ENCODE data around the gene SLC49A3. TPM values are rescaled to one million over a fixed set of nuclear protein-coding genes. Genes with fewer than 3 reads are reported as not detected.
A peak's percentile ranks its signal among the peaks of the same experiment; 100 is the strongest.

SLC49A3 gene
- total and polyA plus RNA-seq, 2 of the 4 experiments (the other 2 are of a cell fraction) = under 0.01 to 0.32 TPM

DNA sequence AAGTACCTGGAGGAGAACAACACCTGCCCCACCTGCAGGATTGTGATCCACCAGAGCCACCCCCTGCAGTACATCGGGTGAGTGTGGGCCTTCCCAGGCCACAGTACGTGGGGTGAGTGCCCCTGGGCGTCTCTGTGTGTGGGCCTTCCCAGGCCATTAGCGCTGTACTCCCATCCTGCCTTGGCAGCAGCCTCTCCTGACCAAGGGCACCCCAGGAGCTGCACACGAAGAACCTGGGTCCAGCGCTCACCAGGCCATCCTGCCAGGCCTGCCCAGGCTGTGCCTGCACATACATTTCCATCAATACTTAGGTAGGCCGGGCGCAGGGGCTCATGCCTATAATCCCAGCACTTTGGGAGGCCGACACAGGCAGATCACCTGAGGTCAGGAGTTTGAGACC is 46.0 kb upstream of the SLC49A3 start:
- Histone ChIP-seq H2BK120ac (ENCODE audit: low read depth, low read length) (no peak overlapping the region), H2AK5ac (ENCODE audit: low read depth, low read length) (no peak overlapping the region), H4K8ac (ENCODE audit: low read depth in 2 of 2, low read length in 2 of 2) (no peak overlapping the region), H3K9ac (ENCODE audit: low read depth, low read length) (no peak overlapping the region), H2BK5ac (ENCODE audit: low read depth, low read length, poor library complexity, severe bottlenecking) (no peak overlapping the region), H3K79me1 (ENCODE audit: low read depth in 1 of 2, low read length in 2 of 2) (peaks cover 17 to 26% of the 10 kb centered on the region in 2 experiments), H4K5ac (ENCODE audit: low read depth, low read length) (no peak overlapping the region), H4K20me1 (ENCODE audit: insufficient read depth, low read length) (peaks cover 16% of the 10 kb centered on the region; the same call in 1 of the 2 replicates), H3K9me3 (ENCODE audit: control insufficient read depth, insufficient read depth, low read length) (no peaks in the 10 kb centered on the region), H3K4me2 (ENCODE audit: low read depth, low read length) (no peak overlapping the region), H3K27me3 (ENCODE audit: control insufficient read depth, insufficient read depth, low read length) (no peaks in the 10 kb centered on the region), H3K4me1 (ENCODE audit: control insufficient read depth, insufficient read depth, low read length) (no peaks in the 10 kb centered on the region; the same call in 1 of the 2 replicates), H3K4me3 (ENCODE audit: insufficient read depth, low read depth, low read length) (no peak overlapping the region), H3K27ac (ENCODE audit: insufficient read depth, low read length) (no peak overlapping the region), H3K23ac (ENCODE audit: low read depth, low read length) (no peak overlapping the region), H3K36me3 (ENCODE audit: control insufficient read depth, insufficient read depth, low read length) (peaks cover 68% of the 10 kb centered on the region), H2AFZ (replicated peaks; ENCODE audit: low read length, poor library complexity) (no peak overlapping the region), H3K18ac (ENCODE audit: low read depth, low read length) (no peak overlapping the region), H3K4ac (ENCODE audit: low read depth, low read length) (no peak overlapping the region), H2BK15ac (ENCODE audit: low read depth, low read length) (no peak overlapping the region), H4K91ac (ENCODE audit: insufficient read depth, low read depth, low read length) (no peak overlapping the region), H3K9me1 (ENCODE audit: insufficient read depth, low read length) (peaks cover 3% of the 10 kb centered on the region; the same call in 1 of the 2 replicates), H3K56ac (ENCODE audit: extremely low read depth, insufficient read depth, low read length) (no peak overlapping the region), H3K14ac (replicated peaks; ENCODE audit: low read depth, low read length) (no peak overlapping the region), H2AK9ac (replicated peaks; ENCODE audit: low read depth, low read length, poor library complexity) (peak overlapping the region; percentile 3), H2BK20ac (ENCODE audit: low read depth, low read length) (no peak overlapping the region)
- ChIA-PET CTCF (no interaction called here), POLR2A (ENCODE audit: unreplicated experiment) (no interaction called here)
- ATAC-seq (ENCODE audit: low read depth) = no peak
- no peak for TF ChIP-seq MXI1 (IDR thresholded peaks at IDR 0.05; ENCODE audit: borderline replicate concordance, low read depth, low read length)
- TF ChIP-seq SMC3 (IDR thresholded peaks at IDR 0.05; ENCODE audit: low read depth, low read length) = no peak
- no peak for TF ChIP-seq MAZ (IDR thresholded peaks at IDR 0.05; ENCODE audit: borderline replicate concordance, low read depth, low read length)
- no peak for TF ChIP-seq RAD21 (IDR thresholded peaks at IDR 0.05; ENCODE audit: low read length)
- TF ChIP-seq, protein P1, sequence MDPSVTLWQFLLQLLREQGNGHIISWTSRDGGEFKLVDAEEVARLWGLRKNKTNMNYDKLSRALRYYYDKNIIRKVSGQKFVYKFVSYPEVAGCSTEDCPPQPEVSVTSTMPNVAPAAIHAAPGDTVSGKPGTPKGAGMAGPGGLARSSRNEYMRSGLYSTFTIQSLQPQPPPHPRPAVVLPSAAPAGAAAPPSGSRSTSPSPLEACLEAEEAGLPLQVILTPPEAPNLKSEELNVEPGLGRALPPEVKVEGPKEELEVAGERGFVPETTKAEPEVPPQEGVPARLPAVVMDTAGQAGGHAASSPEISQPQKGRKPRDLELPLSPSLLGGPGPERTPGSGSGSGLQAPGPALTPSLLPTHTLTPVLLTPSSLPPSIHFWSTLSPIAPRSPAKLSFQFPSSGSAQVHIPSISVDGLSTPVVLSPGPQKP (IDR thresholded peaks at IDR 0.05; ENCODE audit: borderline replicate concordance, low read depth, low read length) = no peak
- 100% methylated on average over 2 of the region's 9 CpGs; no CpG with 5 or more reads in 1 of the 2 experiments for WGBS, 2 experiments (ENCODE audit: extremely low coverage in 2 of 2, insufficient read length in 1 of 2)
- in situ Hi-C loops (cut with MboI; ENCODE audit: low sequenced_read_pairs) (no loop called here), intact Hi-C loops (cut with micrococcal nuclease) (no loop called here), dilution Hi-C loops (cut with HindIII; ENCODE audit: low sequenced_read_pairs, unreplicated experiment) (no loop called here)
- BruUV-seq (replicated peaks) = no TSS peak
- no peak for DNase-seq
